ENCODE measurements around the gene PEX10. TPM values are rescaled to one million over a fixed set of nuclear protein-coding genes. Genes with fewer than 3 reads are reported as not detected.

Gene PEX10
- total RNA-seq, 2 donors from 2014 or later = 18.1 to 26.5 TPM

DNA sequence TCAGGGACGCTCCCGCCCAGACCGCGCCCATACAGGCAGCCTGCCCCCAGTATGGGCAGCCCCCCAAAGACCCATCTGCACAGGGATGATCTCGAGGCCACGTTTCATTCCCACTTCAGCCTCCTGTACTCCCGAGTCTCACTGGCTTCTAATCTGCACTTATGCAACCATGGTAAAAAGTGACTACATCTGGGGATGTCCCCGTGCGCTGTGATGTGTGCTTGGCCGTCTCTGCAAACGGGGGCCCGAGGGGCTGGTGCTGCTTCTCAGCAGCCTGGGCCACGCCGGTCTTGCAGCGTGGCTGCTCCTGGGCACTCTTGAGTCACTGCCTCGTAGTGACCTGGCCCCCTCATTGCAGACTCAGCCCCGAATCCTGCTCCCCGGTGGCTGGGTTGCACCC lies 46.3 kb upstream of the PEX10 start:
- no peak for TF ChIP-seq POLR2A (IDR thresholded peaks at IDR 0.05)
- TF ChIP-seq CTCF (IDR thresholded peaks at IDR 0.05) = no peak
- no peaks in the 10 kb centered on the region for H3K36me3 ChIP-seq (replicated peaks in 1 of 2; ENCODE audit: insufficient read depth in 1 of 2, low read depth in 2 of 2)
- H3K4me1 ChIP-seq = no peaks in the 10 kb centered on the region
- no peaks in the 10 kb centered on the region for H3K27me3 ChIP-seq
- intact Hi-C loops (cut with DNase I) = no loop called here
- no peak overlapping the region for H3K4me3 ChIP-seq
- WGBS, 2 donors = 79 to 93% methylated on average over 3 to 17 of the region's 18 CpGs
- no peak for ATAC-seq
- DNase-seq = no peak
- H3K9me3 ChIP-seq = no peaks in the 10 kb centered on the region
- no peak overlapping the region for H3K27ac ChIP-seq

- TF ChIP-seq POLR2A (IDR thresholded peaks at IDR 0.05) = no peak
- TF ChIP-seq CTCF (IDR thresholded peaks at IDR 0.05) = no peak
- WGBS, 2 donors = 60 to 65% methylated on average over 5 to 17 of the region's 17 CpGs
- H3K36me3 ChIP-seq (replicated peaks in 1 of 2; ENCODE audit: insufficient read depth in 1 of 2, low read depth in 2 of 2) = no peaks in the 10 kb centered on the region
- H3K27me3 ChIP-seq = no peaks in the 10 kb centered on the region
- no peak for ATAC-seq
- intact Hi-C loops (cut with DNase I) = no loop called here
- no peak for DNase-seq
- H3K4me1 ChIP-seq = no peaks in the 10 kb centered on the region
- H3K9me3 ChIP-seq = no peaks in the 10 kb centered on the region
- H3K27ac ChIP-seq = no peak overlapping the region
- no peak overlapping the region for H3K4me3 ChIP-seq
Observed at GRCh38 chr1:2457444-2457843, 45.1 kb upstream of the PEX10 start.

GRCh38 chr1:2455757-2456156 lies 43.4 kb upstream of the PEX10 start:
- ATAC-seq (no peak), DNase-seq (no peak)
- Histone ChIP-seq H3K27me3 (no peaks in the 10 kb centered on the region), H3K4me1 (no peaks in the 10 kb centered on the region), H3K9me3 (no peaks in the 10 kb centered on the region), H3K27ac (no peak overlapping the region), H3K36me3 (replicated peaks in 1 of 2; ENCODE audit: insufficient read depth in 1 of 2, low read depth in 2 of 2) (no peaks in the 10 kb centered on the region), H3K4me3 (no peak overlapping the region)
- 53% methylated on average over 12 to 21 of the region's 21 CpGs for WGBS, 2 donors
- intact Hi-C loops (cut with DNase I) = no loop called here
- TF ChIP-seq CTCF (IDR thresholded peaks at IDR 0.05) = no peak
- no peak for TF ChIP-seq POLR2A (IDR thresholded peaks at IDR 0.05)

GRCh38 chr1:2454227-2454626 lies 41.9 kb upstream of the PEX10 start:
- Histone ChIP-seq H3K9me3 (no peaks in the 10 kb centered on the region), H3K27me3 (no peaks in the 10 kb centered on the region), H3K4me3 (no peak overlapping the region), H3K4me1 (no peaks in the 10 kb centered on the region), H3K36me3 (replicated peaks in 1 of 2; ENCODE audit: insufficient read depth in 1 of 2, low read depth in 2 of 2) (no peaks in the 10 kb centered on the region), H3K27ac (no peak overlapping the region)
- ATAC-seq = no peak
- DNase-seq = no peak
- intact Hi-C loops (cut with DNase I) = no loop called here
- WGBS, 2 donors = 40 to 54% methylated on average over 5 to 9 of the region's 10 CpGs
- TF ChIP-seq POLR2A (IDR thresholded peaks at IDR 0.05) = no peak
- TF ChIP-seq CTCF (IDR thresholded peaks at IDR 0.05) = no peak

GRCh38 chr1:2452932-2453315 lies 40.6 kb upstream of the PEX10 start:
- no peaks in the 10 kb centered on the region for H3K27me3 ChIP-seq
- H3K4me1 ChIP-seq = no peaks in the 10 kb centered on the region
- 68 to 69% methylated on average over 11 to 19 of the region's 19 CpGs for WGBS, 2 donors
- intact Hi-C loops (cut with DNase I) = no loop called here
- H3K9me3 ChIP-seq = no peaks in the 10 kb centered on the region
- DNase-seq = no peak
- no peak overlapping the region for H3K27ac ChIP-seq
- H3K4me3 ChIP-seq = no peak overlapping the region
- TF ChIP-seq POLR2A (IDR thresholded peaks at IDR 0.05) (no peak), CTCF (IDR thresholded peaks at IDR 0.05) (no peak)
- no peaks in the 10 kb centered on the region for H3K36me3 ChIP-seq (replicated peaks in 1 of 2; ENCODE audit: insufficient read depth in 1 of 2, low read depth in 2 of 2)
- ATAC-seq = no peak
